Measurements from ENCODE around the gene D2HGDH.

The D2HGDH gene

GRCh38 chr2:241734467-241735208 lies at the start of gene D2HGDH:
D2HGDH (plus strand) TSS chr2:241734630; CDS start chr2:241735225, 595 bp downstream.
- DNase-seq, result peak; percentile 95

DNA sequence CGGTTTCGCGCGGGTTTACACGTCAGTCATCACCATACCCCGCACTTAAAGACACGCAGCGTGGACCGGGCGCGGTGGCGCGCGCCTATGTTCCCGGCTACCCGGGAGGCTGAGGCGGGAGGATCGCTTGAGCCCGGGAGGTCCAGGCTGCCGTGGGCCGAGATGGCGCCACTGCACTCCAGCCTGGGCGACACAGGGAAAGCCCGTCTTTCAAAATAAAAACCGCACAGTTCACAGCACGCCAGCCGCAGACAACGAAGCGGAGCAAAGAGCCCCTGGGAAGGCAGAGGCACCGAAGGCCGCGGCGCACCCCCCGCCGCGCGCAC lies 48.1 kb upstream of the D2HGDH start:
- no peak for DNase-seq

DNA sequence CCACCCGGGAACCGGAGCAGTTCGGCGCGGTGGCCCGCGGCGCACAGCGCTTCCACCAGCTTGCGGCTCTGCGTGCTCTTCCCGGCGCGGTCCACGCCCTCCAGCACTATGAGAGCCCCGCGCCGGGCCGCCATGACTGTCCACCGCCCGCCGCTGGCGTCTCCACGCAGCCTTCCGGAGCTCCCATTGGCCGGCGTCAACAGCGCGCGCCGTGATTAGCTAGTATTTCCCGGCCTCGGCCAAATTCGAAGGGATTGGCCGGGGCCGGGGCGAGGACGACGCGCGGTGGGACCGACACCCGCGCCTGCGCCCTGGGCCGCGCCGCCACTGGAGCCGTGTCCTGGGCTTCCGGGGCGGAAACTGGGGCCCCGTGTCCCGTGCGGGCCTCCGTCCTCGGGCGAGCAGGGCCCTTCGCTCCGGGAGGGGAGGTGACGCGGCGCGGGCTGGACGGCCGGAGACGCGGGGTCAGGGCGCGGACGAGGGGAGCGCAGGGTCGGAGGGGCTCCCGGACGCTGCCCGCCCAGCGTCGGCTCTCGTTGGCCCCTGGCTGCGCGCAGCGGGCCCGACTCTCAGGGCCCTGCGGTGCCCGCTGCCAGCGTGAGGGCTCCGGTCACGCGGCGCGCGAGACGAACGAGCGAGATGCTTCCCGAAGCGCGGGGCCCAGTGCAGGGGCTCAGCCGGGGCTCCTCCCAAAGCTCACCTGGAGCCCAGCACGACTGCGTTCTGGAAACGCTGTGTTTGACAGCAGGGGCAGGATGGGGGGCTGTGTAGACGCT lies 47.6 kb upstream of the D2HGDH start, which contains the start of gene DTYMK:
Gene DTYMK (minus strand): TSS at position 166 of the 776 bp plus-strand sequence. CDS start 32 bp downstream, at position 134.
- peak; percentile 98 for DNase-seq

GRCh38 chr2:241689306-241689705 lies 45.1 kb upstream of the D2HGDH start:
- DNase-seq, result no peak

DNA sequence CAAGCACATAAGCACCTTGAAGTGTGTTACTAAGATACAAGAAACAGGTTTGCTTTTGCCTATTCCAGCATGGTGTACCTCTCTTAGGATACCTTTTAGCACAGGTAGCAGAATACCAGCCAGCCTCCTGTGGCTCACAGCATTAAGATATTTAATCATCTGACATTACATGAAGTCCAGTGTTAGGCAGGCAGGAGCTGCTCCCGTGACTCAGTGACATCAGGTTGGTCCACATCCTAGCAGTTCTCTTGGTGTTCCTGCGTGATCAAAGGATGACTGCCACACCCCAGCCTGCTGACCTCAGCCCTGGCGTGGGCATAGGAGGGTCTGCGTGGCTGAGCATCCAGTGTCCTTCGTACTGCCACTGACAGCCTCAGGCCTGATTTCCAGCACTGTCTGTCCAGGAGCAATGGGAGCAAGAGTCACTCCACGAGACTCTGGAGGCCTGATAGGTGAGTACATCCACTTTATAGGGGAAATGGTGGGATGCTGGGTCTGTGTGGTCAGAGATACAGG lies 44.2 kb upstream of the D2HGDH start:
- DNase-seq, result no peak

GRCh38 chr2:241692448-241692847 lies 42.0 kb upstream of the D2HGDH start:
- DNase-seq, result no peak

DNA sequence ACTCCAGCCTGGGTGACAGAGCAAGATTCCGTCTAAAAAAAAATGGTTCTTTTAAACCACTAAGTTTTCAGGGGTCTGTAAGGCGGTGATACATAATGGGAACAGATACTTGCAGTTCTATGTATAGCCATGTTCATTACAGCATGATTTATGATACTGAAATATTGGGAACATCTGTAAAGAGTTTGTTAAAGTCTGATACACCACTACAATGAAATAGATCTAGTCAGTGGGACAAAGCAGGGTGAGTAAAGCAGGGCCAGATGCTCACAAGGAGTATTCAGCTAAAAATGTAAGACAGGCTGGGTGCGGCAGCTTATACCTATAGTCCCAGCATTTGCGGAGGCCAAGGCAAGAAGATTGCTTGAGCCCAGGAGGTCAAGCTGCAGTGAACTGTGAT lies 38.8 kb upstream of the D2HGDH start:
- DNase-seq, result no peak

DNA sequence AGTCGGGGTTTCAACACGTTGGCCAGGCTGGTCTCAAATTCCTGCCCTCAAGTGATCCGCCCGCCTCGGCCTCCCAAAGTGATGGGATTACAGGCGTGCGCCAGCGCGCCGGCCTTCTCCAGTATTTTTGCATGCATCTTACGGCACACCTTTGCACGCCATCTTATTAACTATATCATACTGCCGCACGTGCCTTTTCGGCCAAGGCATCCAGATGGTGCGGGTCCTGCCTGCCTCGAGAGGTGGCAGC lies 33.4 kb upstream of the D2HGDH start:
- no peak for DNase-seq

GRCh38 chr2:241701399-241702154 lies 32.9 kb upstream of the D2HGDH start, which contains the start of gene ING5:
ING5 (plus strand) TSS chr2:241702039; CDS start chr2:241702066, 27 bp downstream.
- peak; percentile 97 for DNase-seq

GRCh38 chr2:241702155-241703031 lies 32.0 kb upstream of the D2HGDH start:
- DNase-seq, result peak; percentile 95

DNA sequence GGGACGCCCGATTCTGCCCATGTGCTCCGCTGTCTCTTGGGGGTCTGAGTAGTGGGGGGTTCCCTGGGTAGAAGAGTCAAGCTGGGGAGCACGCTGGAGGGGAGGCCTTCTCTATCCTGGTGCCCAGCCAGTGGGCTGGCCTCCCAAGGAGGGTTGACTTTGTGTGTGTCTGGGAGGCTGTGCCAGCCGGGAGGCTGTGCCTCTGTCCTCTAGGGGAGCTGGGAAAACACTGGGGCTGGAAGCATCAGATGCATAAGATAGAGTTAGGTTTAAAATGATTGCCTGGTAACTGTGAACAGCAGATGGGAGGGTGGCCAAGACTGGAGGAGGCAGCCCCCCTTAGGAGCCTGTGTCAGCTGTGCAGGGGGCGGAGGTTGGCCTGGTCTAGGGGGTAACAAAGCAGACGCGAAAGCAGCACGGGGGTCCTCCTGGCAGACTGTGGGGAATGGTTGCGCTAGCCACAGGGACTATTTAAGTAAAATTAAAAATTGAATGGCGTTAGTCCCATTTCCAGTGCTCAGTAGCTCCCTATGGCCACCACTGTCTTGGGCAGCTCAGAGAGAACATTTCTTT lies 31.3 kb upstream of the D2HGDH start:
- DNase-seq, result peak; percentile 51

GRCh38 chr2:241706537-241706936 lies 27.9 kb upstream of the D2HGDH start:
- DNase-seq, result peak; percentile 26

DNA sequence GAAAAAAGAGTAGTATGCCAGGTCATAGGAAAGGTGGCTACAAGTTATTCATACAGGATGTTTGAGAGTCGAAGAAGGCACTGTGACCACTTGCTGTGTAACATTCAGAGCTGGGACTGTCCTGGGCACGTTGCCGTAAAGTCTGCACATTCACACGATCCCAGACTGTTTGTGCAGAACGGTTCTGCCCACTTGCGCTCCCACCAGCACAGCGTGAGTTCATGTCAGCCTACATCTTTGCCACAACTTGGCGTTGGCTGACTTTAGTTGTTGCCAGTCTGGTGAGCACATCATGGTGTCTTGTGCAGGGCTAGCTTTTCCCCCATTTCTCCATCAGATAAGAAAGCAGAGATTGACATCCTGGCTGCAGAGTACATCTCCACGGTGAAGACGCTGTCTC lies 25.6 kb upstream of the D2HGDH start:
- DNase-seq, result no peak

DNA sequence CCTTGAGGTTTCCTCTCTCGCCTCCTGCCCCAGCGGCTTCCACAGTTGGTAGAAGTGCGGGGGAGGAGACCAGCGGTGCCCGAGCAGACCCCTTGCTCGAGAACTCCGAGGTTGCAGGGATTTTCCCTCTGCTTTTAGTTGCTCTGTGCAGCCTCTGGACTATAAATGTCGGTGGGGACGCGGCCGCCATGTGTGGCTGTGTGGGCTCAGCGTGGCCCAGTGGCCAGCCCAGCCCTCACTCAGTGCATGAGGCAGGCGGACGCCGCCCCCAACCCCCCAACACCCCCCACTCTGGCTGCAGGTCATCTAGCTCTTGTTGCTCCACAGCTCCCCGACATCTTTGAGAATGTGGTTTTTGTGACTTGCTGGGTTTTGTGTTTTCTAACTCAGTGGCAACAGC lies 15.3 kb upstream of the D2HGDH start:
- no peak for DNase-seq

DNA sequence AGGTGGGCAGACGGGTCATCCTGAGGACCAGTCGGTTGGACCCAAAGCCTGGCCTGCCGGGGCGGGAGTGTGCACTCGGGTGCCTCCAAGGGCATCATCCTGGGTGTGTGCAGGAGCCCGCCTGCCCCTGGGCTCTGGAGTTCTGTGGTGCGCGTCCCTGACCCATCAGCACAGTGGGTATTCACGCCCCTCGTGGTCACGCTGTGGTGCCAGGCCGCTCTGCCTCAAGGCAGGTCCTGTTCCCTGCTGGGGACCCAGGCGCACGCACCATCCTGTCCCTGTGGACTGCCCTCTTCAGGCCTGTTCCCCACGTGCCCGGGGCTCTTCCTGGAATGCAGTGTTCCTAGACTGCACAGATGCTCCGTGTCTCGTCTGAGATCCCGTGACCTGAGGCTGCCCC lies 14.3 kb upstream of the D2HGDH start:
- DNase-seq, result no peak

GRCh38 chr2:241720560-241720959 lies 13.9 kb upstream of the D2HGDH start:
- DNase-seq, result no peak

GRCh38 chr2:241721852-241722251 lies 12.6 kb upstream of the D2HGDH start:
- DNase-seq, result no peak

DNA sequence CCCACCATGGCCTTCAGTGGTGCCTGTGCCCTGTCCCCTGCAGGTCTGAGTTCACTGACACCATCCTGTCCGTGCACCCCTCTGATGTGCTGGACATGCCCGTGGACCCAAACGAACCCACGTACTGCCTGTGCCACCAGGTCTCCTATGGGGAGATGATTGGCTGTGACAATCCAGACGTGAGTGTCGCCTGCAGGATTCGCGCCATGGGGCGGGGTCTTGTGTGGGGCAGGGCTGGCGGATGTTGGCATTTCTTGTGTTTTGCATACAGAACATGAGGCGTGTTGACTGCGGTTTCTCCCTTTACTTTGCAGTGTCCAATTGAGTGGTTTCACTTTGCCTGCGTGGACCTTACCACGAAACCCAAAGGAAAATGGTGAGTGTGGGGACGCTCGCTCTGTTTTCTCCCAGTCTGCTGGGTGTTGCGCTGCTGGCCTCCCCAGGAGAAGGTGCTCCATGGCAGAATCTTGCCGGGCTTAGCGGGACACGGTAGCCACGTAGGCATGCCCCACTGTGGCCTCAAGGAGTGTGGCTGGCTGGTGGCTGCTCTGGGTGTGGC lies 11.5 kb upstream of the D2HGDH start:
- no peak for DNase-seq

- no peak for DNase-seq
Observed at GRCh38 chr2:241724259-241724974, 10.0 kb upstream of the D2HGDH start.

- DNase-seq, result no peak
Observed at GRCh38 chr2:241724975-241725870, 9.2 kb upstream of the D2HGDH start.
